ENCODE results near the gene FKBP1C.
"Not testable (repeated sequence)": the region's sequence is repeated elsewhere in the genome, so short reads cannot be mapped to it uniquely, and the experiment has no call there.

The FKBP1C gene

DNA sequence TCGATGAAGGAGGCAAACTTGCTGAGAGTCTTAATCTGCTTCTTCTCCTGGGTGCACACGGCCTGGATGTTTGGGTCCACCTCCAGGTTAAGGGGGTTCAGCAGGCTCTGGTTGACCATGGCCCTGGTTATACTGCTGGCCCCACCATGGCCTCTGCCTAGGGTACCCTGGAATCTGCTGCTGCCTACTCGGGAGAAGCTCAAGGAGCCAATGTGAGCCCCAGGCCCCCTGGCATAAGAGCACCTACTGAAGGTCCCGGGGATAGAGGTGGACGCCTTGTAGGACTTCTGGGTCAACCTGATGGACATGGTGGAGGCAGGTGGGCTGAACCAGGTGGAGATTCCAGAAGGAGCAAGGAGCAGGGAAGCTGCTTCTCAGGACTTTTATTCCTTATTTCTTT lies 17.9 kb upstream of the FKBP1C start:
- in situ Hi-C loops (cut with HindIII; ENCODE audit: low sequenced_read_pairs), result no loop called here
- TF ChIP-seq, protein P1, sequence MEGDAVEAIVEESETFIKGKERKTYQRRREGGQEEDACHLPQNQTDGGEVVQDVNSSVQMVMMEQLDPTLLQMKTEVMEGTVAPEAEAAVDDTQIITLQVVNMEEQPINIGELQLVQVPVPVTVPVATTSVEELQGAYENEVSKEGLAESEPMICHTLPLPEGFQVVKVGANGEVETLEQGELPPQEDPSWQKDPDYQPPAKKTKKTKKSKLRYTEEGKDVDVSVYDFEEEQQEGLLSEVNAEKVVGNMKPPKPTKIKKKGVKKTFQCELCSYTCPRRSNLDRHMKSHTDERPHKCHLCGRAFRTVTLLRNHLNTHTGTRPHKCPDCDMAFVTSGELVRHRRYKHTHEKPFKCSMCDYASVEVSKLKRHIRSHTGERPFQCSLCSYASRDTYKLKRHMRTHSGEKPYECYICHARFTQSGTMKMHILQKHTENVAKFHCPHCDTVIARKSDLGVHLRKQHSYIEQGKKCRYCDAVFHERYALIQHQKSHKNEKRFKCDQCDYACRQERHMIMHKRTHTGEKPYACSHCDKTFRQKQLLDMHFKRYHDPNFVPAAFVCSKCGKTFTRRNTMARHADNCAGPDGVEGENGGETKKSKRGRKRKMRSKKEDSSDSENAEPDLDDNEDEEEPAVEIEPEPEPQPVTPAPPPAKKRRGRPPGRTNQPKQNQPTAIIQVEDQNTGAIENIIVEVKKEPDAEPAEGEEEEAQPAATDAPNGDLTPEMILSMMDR (IDR thresholded peaks at IDR 0.05; ENCODE audit: low read depth, low read length), result no peak
- DNase-seq (ENCODE audit: low read depth, low spot score), result no peak
- H3K4me3 ChIP-seq (ENCODE audit: low read depth, low read length), result no peak overlapping the region

DNA sequence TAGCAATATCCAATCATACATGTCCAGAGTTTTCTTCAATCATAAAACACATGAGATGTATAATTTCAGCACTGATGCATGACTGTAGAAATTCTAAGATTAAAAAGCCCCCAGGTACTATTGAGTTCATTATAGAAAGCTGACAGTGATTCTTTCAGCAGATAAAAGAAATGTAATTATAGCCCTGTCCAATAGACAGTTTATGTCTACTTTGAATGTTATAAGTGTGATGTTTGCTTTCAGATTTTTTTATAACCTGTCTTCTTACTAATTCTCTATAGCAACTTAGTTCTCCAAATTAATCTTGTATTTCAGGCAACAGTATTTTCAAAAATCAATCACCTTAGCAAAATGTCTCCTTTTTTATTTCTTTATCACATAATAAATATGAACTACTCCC lies 13.5 kb upstream of the FKBP1C start:
- DNase-seq (ENCODE audit: low read depth, low spot score), result no peak
- in situ Hi-C loops (cut with HindIII; ENCODE audit: low sequenced_read_pairs), result no loop called here
- TF ChIP-seq, protein P1 (IDR thresholded peaks at IDR 0.05; ENCODE audit: low read depth, low read length), result no peak
- no peak overlapping the region for H3K4me3 ChIP-seq (ENCODE audit: low read depth, low read length)

DNA sequence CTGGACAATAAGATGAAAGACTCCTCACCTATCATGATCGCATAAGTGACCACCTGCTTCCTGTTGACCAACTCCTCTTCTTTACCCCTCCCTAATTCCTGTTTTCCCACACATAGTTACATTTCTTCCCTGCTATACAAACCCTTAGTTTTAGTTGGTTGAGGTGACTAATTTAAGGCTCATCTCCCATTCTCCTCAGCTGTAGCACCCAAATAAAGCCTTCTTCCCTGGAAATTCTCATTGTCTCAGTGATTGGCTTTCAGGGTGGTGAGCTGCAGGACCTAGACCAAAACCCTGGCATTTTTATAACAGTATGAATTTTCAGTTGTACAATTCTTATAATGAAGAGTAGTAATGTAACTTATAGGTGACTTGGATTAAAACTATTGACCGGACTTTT lies 2.1 kb downstream of the FKBP1C start:
- TF ChIP-seq, protein P1 (IDR thresholded peaks at IDR 0.05; ENCODE audit: low read depth, low read length), result no peak
- DNase-seq (ENCODE audit: low read depth, low spot score), result no peak
- no peak overlapping the region for H3K4me3 ChIP-seq (ENCODE audit: low read depth, low read length)
- in situ Hi-C loops (cut with HindIII; ENCODE audit: low sequenced_read_pairs), result no loop called here

DNA sequence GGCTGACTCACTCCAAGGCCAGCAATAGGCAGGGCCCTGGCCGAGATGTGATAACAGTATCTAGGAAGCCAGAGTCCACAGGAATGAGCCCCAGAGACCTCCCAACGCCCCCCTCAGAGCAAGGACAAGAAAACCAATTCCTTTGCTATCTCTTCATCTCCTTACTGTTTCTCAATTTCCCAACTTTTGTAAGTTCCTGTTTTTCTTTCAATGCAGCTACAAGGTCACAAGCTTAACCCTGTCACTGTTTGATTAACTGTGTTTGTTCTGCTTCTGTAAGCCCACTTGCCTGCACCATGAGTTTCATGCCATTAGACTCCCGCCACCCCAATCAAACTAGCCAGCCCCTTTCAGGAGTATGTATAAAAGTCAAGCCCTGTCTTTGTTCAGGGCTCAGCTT lies 3.5 kb downstream of the FKBP1C start:
- TF ChIP-seq, protein P1 (IDR thresholded peaks at IDR 0.05; ENCODE audit: low read depth, low read length), result no peak
- no peak overlapping the region for H3K4me3 ChIP-seq (ENCODE audit: low read depth, low read length)
- no peak for DNase-seq (ENCODE audit: low read depth, low spot score)
- in situ Hi-C loops (cut with HindIII; ENCODE audit: low sequenced_read_pairs), result no loop called here

DNA sequence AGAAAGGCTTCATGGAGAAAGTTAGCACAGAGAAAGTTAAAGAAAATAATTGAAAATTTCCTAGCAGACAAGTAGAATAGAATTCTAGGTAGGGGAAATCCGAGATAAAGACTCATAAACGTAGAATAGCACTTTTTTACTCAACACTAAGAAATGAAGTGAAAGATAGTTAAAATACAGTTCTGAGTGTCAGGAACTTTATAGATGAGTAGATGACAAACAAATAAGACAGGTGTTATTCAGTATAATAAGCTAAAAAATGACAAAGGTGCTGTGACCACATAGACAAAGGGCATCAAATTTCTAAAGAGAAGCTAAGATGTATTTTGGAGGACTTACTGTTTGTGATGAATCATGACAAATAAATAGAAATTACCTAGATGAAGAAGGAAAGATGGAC lies 12.9 kb downstream of the FKBP1C start:
- in situ Hi-C loops (cut with HindIII; ENCODE audit: low sequenced_read_pairs), result no loop called here
- no peak overlapping the region for H3K4me3 ChIP-seq (ENCODE audit: low read depth, low read length)
- no peak for DNase-seq (ENCODE audit: low read depth, low spot score)
- TF ChIP-seq, protein P1 (IDR thresholded peaks at IDR 0.05; ENCODE audit: low read depth, low read length), result no peak

DNA sequence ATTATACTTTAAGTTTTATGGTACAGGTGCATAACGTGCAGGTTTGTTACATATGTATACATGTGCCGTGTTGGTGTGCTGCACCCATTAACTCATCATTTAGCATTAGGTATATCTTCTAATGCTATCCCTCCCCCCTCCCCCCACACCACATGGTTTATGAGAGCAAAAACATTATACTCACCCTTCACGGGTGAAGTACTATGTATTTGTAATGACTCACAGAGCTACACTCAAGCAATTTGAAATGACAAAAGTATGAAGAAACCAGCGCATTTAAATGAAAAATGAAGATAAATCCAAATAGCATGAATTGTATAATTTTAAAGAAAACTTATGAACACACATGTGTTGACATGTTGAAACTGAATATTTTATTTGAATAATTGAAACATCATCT lies 14.7 kb downstream of the FKBP1C start:
- H3K4me3 ChIP-seq (ENCODE audit: low read depth, low read length); DNase-seq (ENCODE audit: low read depth, low spot score); in situ Hi-C loops (cut with HindIII; ENCODE audit: low sequenced_read_pairs): not testable (repeated sequence)

DNA sequence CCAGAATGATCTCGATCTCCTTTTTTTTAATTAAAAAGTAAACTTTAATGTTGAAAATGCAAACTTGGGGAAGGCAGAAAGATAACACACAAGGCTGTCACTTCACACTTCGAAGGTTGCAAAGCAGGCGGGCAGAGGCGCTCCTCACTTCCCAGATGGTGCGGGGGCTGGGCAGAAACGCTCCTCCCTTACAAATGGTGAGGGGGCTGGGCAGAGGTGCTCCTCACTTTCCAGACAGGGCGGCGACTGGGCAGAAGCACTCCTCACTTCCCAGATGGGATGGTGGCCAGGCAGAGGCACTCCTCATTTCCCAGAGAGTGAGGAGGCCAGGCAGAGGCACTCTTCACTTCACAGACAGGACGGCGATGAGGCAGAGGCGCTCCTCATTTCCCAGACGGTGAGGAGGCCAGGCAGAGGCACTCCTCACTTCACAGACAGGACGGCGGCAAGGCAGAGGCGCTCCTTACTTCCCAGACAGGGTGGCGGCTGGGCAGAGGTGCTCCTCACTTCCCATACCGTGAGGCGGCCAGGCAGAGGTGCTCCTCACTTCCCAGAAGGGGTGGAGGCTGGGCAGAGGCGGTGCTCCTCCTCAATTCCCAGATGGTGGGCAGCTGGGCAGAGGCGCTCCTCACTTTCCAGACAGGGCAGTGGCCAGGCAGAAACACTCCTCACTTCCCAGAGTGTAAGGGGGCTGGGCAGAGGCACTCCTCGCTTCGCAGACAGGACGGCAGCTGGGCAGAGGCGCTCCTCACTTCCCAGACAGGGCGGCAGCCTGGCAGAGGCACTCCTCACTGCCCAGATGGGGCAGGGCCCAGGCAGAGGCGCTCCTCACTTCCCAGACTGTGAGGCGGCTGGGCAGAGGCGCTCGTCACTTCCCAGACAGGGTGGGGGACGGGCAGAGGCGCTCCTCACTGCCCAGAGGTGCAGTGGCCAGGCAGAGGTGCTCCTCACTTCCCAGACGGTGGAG lies 16.9 kb downstream of the FKBP1C start:
- DNase-seq (ENCODE audit: low read depth, low spot score); in situ Hi-C loops (cut with HindIII; ENCODE audit: low sequenced_read_pairs); H3K4me3 ChIP-seq (ENCODE audit: low read depth, low read length): not testable (repeated sequence)

DNA sequence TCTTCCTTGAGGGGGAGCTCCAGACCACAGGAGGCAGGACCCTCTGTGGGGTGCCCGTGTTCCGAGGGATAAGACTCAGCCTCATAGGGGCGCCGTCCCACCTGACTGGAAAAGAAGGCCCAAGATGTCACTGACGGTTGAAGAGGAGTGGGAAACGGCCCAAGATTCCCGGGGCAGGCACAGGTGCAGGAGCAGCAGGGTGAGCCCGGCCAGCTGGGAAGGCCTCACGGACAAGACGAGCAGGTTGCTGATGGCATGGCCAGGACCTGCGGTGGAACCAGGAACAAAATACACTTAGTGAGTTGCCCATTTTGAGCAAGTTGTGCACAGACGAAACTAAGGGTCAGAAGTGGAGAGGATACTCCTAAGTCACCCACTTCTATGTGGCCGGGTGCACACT lies 18.8 kb downstream of the FKBP1C start:
- H3K4me3 ChIP-seq (ENCODE audit: low read depth, low read length); DNase-seq (ENCODE audit: low read depth, low spot score); in situ Hi-C loops (cut with HindIII; ENCODE audit: low sequenced_read_pairs): not testable (repeated sequence)

DNA sequence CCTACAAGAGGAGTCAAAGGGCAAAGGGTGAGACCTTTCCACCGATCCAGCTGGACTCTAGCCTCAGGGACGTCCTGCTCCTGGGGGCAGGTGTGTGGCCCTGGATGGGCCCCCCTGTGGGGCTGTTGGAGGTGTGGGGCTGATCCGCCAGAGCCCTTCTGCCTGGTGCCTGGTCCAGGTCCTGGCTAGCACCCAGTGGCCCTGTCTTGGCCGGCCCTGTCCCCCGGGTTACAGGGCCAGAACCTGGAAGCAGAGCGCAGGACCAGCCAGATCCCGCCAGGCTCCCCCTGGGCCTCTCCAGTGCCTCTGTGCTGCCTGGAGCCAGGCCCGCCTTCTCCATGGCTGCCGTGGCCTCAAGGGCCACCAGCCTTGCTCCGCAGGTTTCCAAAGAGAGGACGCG lies 19.2 kb downstream of the FKBP1C start:
- in situ Hi-C loops (cut with HindIII; ENCODE audit: low sequenced_read_pairs); H3K4me3 ChIP-seq (ENCODE audit: low read depth, low read length); DNase-seq (ENCODE audit: low read depth, low spot score): not testable (repeated sequence)
